ENCODE data around the gene FBXL7. TPM values are rescaled to one million over a fixed set of nuclear protein-coding genes. Genes with fewer than 3 reads are reported as not detected.

FBXL7 gene
- total RNA-seq, 2 experiments from 2014 or later: not detected

DNA sequence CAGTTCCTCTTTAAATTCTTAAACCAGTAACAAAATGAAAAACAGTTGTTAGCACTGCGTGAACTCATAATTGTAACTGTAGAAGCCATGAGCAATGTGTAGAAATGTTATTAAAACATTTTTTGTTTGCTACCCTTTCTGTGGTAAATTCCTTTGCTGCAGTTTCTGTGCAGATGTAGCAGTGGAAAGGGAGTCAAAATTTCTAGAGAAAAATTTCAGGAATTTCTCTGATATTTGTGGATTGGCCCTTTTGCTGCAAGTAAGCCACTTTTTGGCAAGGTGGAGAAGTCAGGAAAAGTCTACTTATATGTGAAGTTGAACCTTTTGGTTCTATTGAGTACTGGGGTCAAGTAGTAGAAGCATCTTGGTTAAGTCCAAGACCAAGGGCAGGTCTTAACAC is 10.1 kb downstream of the FBXL7 start:
- ChIA-PET POLR2A (no interaction called here), CTCF (no interaction called here)
- intact Hi-C loops (cut with micrococcal nuclease): no loop called here

DNA sequence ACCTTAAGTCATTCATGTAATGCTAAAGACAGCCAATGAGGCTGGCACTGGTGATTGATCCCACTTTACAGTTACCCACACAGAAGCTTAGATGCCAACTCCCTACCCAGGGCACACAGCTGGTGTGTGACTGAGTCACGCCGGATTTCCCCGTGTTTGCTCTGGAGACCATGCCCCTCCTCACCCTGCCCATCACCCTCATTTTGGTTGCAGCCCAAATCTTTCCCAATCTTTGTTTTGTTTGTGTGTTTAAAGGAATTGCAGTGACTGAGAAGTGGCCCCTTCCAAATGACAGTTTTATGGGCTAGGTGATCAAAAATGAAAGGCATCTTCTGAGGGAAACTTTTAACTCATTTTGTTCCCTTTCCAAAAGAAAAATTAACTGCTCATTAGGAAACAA is 10.9 kb downstream of the FBXL7 start:
- ChIA-PET CTCF (no interaction called here), POLR2A (no interaction called here)
- H3K4me3 Mint-ChIP-seq: no peak overlapping the region

More for the DNA sequence above, 10.1 kb downstream of the FBXL7 start:
- H3K4me3 Mint-ChIP-seq: no peak overlapping the region
- H3K36me3 Mint-ChIP-seq: no peaks in the 10 kb centered on the region
- no peak for DNase-seq
- H3K27ac Mint-ChIP-seq: no peak overlapping the region
- H3K27me3 Mint-ChIP-seq: no peaks in the 10 kb centered on the region
- no peaks in the 10 kb centered on the region for H3K9me3 Mint-ChIP-seq
- H3K4me1 Mint-ChIP-seq (ENCODE audit: low read depth): no peaks in the 10 kb centered on the region

DNA sequence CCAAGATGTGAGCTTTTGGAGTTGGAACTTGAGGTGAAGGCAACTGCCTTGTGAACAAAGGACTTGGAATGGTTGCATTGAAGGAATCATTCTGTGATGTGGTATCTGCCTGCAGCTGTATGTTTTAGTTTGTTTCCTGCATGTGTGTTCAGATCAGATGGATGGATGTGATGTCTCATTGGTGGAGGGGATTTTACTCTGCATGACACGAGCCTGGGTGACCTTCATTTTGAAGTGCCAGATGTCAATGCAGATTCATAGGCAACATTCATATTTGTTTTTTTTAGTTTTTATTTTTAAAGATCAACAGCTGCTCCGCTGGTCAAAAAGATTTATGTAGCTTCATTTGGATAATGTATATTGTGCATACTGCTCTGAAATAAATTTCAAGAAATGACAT is 13.5 kb downstream of the FBXL7 start:
- POLR2A ChIA-PET: no interaction called here
- CTCF ChIA-PET: no interaction called here
- no peaks in the 10 kb centered on the region for H3K36me3 Mint-ChIP-seq
- peaks cover 11% of the 10 kb centered on the region for H3K9me3 Mint-ChIP-seq
- intact Hi-C loops (cut with micrococcal nuclease): no loop called here
- no peaks in the 10 kb centered on the region for H3K27me3 Mint-ChIP-seq
- no peak overlapping the region for H3K4me3 Mint-ChIP-seq
- no peak for DNase-seq
- H3K4me1 Mint-ChIP-seq (ENCODE audit: low read depth): no peaks in the 10 kb centered on the region
- H3K27ac Mint-ChIP-seq: no peak overlapping the region

More for the DNA sequence above, 10.9 kb downstream of the FBXL7 start:
- intact Hi-C loops (cut with micrococcal nuclease): no loop called here
- Mint-ChIP-seq H3K27me3 (no peaks in the 10 kb centered on the region), H3K27ac (no peak overlapping the region), H3K9me3 (no peaks in the 10 kb centered on the region), H3K36me3 (no peaks in the 10 kb centered on the region), H3K4me1 (ENCODE audit: low read depth) (no peaks in the 10 kb centered on the region)
- DNase-seq: no peak

DNA sequence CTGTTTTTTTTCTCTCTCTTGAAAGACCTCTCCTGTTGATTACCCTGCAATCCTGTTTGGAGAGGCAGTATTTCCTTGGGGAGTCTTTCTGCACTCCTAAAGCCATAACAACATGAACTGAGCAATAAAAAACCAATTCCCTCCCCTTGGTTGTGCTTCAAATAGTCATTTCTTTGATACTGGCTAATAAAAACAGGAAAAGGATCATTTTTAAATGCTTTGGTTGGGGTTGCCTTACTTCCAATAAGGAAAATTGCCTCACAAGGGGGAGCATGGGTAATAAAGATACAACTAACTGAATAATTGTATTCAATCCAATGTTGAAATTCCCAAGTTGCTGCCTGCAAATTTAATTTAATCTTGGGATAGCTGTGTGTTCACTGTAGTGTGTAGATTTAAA is 13.9 kb downstream of the FBXL7 start:
- ChIA-PET CTCF (no interaction called here), POLR2A (no interaction called here)
- H3K36me3 Mint-ChIP-seq: no peaks in the 10 kb centered on the region
- no peak for DNase-seq
- H3K4me3 Mint-ChIP-seq: no peak overlapping the region
- no peaks in the 10 kb centered on the region for H3K27me3 Mint-ChIP-seq
- intact Hi-C loops (cut with micrococcal nuclease): no loop called here
- H3K4me1 Mint-ChIP-seq (ENCODE audit: low read depth): no peaks in the 10 kb centered on the region
- peaks cover 15% of the 10 kb centered on the region for H3K9me3 Mint-ChIP-seq
- H3K27ac Mint-ChIP-seq: no peak overlapping the region

DNA sequence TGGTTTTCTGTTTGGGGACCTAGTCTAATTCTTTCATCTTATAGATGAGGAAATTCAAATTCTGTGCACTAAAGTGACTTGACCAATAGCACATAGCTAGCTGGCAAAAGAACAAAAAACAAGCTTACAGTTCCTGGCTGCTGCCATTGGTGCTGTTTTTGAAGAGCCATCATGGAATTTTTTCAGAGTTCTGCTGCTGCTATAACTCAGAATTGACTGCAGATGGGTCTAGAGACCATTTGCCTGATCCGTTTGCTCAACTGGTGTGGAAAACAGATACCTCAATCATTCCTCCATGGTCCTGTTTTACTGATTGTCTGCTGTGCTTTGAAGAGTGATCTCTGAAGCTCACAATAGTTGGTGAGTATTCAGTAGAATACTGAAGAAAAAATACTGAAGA is 15.2 kb downstream of the FBXL7 start:
- intact Hi-C loops (cut with micrococcal nuclease): no loop called here
- POLR2A ChIA-PET: no interaction called here
- no peaks in the 10 kb centered on the region for H3K36me3 Mint-ChIP-seq
- CTCF ChIA-PET: no interaction called here
- no peaks in the 10 kb centered on the region for H3K4me1 Mint-ChIP-seq (ENCODE audit: low read depth)
- H3K27ac Mint-ChIP-seq: no peak overlapping the region
- no peak for DNase-seq
- H3K27me3 Mint-ChIP-seq: no peaks in the 10 kb centered on the region
- no peak overlapping the region for H3K4me3 Mint-ChIP-seq
- peaks cover 20% of the 10 kb centered on the region for H3K9me3 Mint-ChIP-seq

DNA sequence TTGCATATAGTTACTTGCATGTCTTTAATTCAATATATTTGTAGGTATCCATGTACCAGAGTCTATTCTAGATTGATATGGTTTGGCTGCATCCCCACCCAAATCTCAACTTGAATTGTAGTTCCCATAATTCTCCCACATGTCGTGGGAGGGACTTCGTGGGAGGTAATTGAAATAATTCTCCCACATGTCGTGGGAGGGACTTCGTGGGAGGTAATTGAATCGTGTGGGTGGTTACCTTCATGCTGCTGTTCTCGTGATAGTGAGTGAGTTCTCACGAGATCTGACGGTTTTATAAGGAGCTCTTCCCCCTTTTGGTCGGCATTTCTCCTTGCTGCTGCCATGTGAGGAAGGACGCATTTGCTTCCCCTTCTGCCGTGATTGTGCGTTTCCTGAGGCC is 16.5 kb downstream of the FBXL7 start:
- ChIA-PET CTCF (no interaction called here), POLR2A (no interaction called here)
- DNase-seq: no peak
- intact Hi-C loops (cut with micrococcal nuclease): no loop called here
- Mint-ChIP-seq H3K36me3 (no peaks in the 10 kb centered on the region), H3K9me3 (peaks cover 20% of the 10 kb centered on the region), H3K4me3 (no peak overlapping the region), H3K27ac (no peak overlapping the region), H3K27me3 (no peaks in the 10 kb centered on the region), H3K4me1 (ENCODE audit: low read depth) (no peaks in the 10 kb centered on the region)

DNA sequence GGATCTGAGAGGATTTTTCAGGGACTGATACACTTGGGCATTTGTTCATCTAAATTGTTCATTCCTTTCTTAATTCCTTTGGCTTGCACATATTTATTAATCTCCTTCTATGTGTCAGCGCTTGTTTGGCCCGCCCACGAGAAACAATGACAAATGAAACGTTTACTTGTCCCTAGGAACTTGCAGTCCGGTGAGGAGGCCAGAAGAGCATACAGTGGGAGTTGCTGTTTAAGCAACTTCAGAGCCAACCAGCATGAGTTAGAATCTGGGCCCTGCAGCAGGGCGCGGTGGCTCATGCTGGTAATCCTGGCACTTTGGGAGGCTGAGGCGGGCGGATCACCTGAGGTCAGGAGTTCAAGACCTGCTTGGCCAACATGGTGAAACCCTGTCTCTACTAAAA is 18.8 kb downstream of the FBXL7 start:
- no peak for DNase-seq
- CTCF ChIA-PET: no interaction called here
- no peaks in the 10 kb centered on the region for H3K27me3 Mint-ChIP-seq
- no peaks in the 10 kb centered on the region for H3K36me3 Mint-ChIP-seq
- no peaks in the 10 kb centered on the region for H3K4me1 Mint-ChIP-seq (ENCODE audit: low read depth)
- peaks cover 20% of the 10 kb centered on the region for H3K9me3 Mint-ChIP-seq
- no peak overlapping the region for H3K27ac Mint-ChIP-seq
- POLR2A ChIA-PET: no interaction called here
- intact Hi-C loops (cut with micrococcal nuclease): no loop called here
- H3K4me3 Mint-ChIP-seq: no peak overlapping the region

DNA sequence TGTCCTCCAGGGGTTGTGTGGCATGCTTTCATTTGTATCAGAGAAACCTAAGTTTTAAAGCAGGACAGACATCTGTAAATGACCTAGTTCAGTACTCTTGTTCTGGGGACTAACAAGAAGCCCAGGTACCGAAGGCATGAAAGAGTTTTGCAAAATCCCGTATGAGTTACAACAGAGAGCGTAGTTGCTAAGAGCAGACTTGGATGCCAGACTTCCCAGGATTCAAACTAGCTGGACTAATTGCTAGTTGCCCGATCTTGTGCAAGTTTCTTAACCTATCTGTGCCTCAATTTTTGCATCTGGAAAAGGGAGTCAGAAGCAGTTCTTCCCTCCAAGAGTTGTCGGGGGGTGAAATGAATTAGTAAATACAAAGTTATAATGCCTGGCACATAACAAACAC is 20.9 kb downstream of the FBXL7 start:
- H3K4me3 Mint-ChIP-seq: no peak overlapping the region
- ChIA-PET CTCF (no interaction called here), POLR2A (no interaction called here)
- DNase-seq: no peak
- intact Hi-C loops (cut with micrococcal nuclease): no loop called here
- H3K27ac Mint-ChIP-seq: no peak overlapping the region
- no peaks in the 10 kb centered on the region for H3K4me1 Mint-ChIP-seq (ENCODE audit: low read depth)
- H3K36me3 Mint-ChIP-seq: no peaks in the 10 kb centered on the region
- no peaks in the 10 kb centered on the region for H3K27me3 Mint-ChIP-seq
- peaks cover 22% of the 10 kb centered on the region for H3K9me3 Mint-ChIP-seq

DNA sequence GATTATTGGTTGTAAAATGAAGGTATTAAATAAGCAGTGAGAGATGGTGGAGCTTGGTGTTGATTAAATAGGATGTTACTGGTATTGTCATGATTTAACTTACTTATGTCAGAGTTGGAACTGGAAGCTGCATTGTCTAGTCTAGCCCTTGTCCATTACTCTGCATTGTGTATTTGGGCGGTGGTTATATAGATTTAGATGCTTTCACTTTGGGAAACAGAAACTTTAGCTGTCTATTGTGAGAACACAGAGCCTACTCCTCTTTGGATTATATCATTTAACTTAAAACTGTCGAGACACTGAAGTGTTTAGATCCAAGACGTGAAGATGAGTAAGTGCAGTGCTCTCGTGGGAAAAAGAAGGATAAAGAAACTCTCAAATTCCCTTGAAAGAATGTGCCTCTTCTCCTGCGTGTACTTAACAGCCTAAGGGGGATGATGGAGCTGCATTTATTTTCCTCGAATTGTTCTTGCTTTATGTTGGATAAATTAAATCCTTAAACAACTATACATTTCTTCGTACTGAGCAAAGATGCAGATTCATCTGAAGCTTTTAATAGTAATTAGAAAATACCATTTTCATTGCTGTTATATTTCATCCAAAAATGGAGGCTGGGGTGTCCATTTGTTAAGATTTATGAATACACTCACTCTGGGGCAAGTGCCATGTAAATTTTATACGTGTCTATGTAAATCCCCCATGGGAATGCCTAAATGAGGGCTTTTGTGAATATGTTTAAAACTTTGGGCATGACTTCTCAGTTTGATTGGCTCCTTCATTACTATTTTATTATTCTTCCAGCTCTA is 21.6 kb downstream of the FBXL7 start:
- Mint-ChIP-seq H3K36me3 (no peaks in the 10 kb centered on the region), H3K27me3 (no peaks in the 10 kb centered on the region), H3K4me1 (ENCODE audit: low read depth) (no peaks in the 10 kb centered on the region), H3K9me3 (peaks cover 21% of the 10 kb centered on the region), H3K27ac (no peak overlapping the region), H3K4me3 (no peak overlapping the region)
- ChIA-PET CTCF (no interaction called here), POLR2A (no interaction called here)
- DNase-seq: no peak
- intact Hi-C loops (cut with micrococcal nuclease): no loop called here

DNA sequence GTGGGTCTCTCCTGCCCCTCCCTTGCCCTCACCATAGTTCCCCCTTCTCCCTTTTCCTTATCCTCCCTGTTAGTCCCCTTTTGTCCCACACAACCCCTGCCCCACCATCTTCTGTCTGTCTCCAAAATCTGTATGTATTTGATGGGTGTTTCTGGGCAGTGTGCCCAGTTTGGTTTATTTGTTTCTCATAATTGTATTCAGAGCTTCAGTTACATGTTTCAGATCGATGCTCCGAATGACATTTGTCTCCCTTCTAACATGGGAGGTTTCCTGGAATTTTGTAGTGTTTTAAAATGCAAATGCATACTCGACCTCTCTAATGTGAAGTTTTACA is 22.2 kb downstream of the FBXL7 start:
- H3K27ac Mint-ChIP-seq: no peak overlapping the region
- H3K4me1 Mint-ChIP-seq (ENCODE audit: low read depth): no peaks in the 10 kb centered on the region
- peaks cover 21% of the 10 kb centered on the region for H3K9me3 Mint-ChIP-seq
- ChIA-PET POLR2A (no interaction called here), CTCF (no interaction called here)
- intact Hi-C loops (cut with micrococcal nuclease): no loop called here
- H3K4me3 Mint-ChIP-seq: no peak overlapping the region
- no peaks in the 10 kb centered on the region for H3K27me3 Mint-ChIP-seq
- no peaks in the 10 kb centered on the region for H3K36me3 Mint-ChIP-seq
- no peak for DNase-seq

DNA sequence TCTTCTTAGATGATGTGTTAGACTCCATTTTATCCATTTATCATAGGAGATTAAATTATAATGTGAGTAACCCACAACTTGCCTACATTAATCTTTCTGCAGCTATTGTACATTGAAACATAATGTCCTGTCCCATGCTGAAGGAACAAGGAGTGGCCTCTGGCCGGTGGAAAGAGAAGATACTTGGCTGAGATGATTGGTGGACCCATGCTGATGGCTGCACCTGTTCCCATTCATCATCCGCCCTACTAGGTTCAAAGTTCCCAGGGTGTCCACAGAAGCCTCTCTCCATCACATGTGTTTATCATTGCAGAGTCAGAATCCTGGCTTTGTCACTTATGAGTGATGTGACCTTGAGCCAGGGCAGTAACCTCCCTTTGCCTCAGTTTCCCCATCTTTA is 24.7 kb downstream of the FBXL7 start:
- no peak for DNase-seq

DNA sequence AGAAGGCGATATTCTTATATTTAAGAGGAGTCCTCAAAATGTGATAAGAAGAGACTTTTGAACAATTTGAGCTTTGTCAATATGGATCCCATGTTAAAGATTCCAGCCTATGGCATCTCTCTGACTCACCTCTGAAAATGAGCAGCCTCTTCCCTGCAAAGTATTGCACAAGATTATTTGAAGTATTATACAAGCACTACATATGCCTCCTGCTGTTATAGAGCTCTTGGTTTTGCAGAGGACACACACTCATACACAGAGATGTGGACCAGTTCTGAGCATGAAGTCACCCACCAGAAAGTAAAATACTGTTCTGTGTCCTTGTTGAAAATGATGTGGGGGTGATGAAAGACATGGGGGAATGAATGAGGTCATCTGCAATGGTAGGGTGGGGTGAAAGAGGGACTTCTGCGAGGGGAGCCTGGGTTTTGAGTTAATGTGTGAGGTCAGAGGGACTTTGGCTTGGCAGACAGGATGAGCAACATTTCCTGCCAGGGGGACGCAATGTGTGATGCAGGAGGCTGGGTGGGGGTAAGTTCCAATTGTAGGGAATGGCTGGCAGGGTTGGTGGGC is 25.8 kb downstream of the FBXL7 start:
- POLR2A ChIA-PET: no interaction called here
- H3K27ac Mint-ChIP-seq: no peak overlapping the region
- CTCF ChIA-PET: no interaction called here
- H3K27me3 Mint-ChIP-seq: no peaks in the 10 kb centered on the region
- no peaks in the 10 kb centered on the region for H3K4me1 Mint-ChIP-seq (ENCODE audit: low read depth)
- H3K36me3 Mint-ChIP-seq: no peaks in the 10 kb centered on the region
- intact Hi-C loops (cut with micrococcal nuclease): no loop called here
- no peak overlapping the region for H3K4me3 Mint-ChIP-seq
- DNase-seq: no peak
- H3K9me3 Mint-ChIP-seq: peaks cover 2% of the 10 kb centered on the region

More for the DNA sequence above, 24.7 kb downstream of the FBXL7 start:
- Mint-ChIP-seq H3K4me1 (ENCODE audit: low read depth) (no peaks in the 10 kb centered on the region), H3K36me3 (no peaks in the 10 kb centered on the region), H3K4me3 (no peak overlapping the region), H3K27me3 (no peaks in the 10 kb centered on the region), H3K9me3 (peaks cover 2% of the 10 kb centered on the region), H3K27ac (no peak overlapping the region)
- ChIA-PET CTCF (no interaction called here), POLR2A (no interaction called here)
- intact Hi-C loops (cut with micrococcal nuclease): no loop called here

DNA sequence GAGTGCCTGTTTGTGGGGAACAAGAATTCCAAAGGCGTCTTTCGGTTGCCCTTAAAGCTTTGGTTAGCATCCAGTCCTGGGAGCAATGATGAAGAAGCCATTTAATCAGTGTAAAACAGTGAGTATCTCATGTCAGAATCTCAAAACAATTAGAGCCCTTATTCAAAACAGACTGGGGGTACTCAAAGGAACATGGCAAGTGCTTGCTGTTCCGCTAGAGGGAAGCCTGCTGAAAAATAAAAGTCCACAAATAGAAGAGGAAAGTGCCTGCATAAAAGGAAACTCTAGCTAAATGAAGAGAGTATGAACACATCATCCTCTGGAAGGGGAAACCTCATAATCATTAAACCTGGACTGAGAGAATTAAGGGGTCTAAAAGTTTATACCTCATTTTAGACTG is 26.4 kb downstream of the FBXL7 start:
- peaks cover 2% of the 10 kb centered on the region for H3K9me3 Mint-ChIP-seq
- ChIA-PET POLR2A (no interaction called here), CTCF (no interaction called here)
- no peak overlapping the region for H3K27ac Mint-ChIP-seq
- no peak for DNase-seq
- no peak overlapping the region for H3K4me3 Mint-ChIP-seq
- no peaks in the 10 kb centered on the region for H3K36me3 Mint-ChIP-seq
- H3K27me3 Mint-ChIP-seq: no peaks in the 10 kb centered on the region
- intact Hi-C loops (cut with micrococcal nuclease): no loop called here
- H3K4me1 Mint-ChIP-seq (ENCODE audit: low read depth): no peaks in the 10 kb centered on the region
